Right lobe of liver (tissue), 4 donors: ENCODE results near the gene C1QL1.

Experiments used
- POLR2A ChIP-seq: fragments of 450-650 bp; IDR thresholded peaks from one replicate; pipeline ENCODE4 v1.6.1; 2017; ENCODE audit warnings: antibody characterized with exemption, mild to moderate bottlenecking
- TF ChIP-seq, protein P1 (sequence below), 4 donors: fragments of 200-600 bp in 3 of 4; fragments of 450-650 bp in 1 of 4; IDR thresholded peaks; one replicate each; pipeline versions ENCODE4 v1.5.1 to v1.8.0; 2016 to 2022; ENCODE audit warnings: antibody characterized with exemption in 4 of 4, mild to moderate bottlenecking in 2 of 4
- donor health status: DM: no; HTN: no; CAD: no.
- donor health status: DM: no; HTN: no; CAD: no.
- donor health status: DM: no; HTN: yes; CAD: no.

DNA sequence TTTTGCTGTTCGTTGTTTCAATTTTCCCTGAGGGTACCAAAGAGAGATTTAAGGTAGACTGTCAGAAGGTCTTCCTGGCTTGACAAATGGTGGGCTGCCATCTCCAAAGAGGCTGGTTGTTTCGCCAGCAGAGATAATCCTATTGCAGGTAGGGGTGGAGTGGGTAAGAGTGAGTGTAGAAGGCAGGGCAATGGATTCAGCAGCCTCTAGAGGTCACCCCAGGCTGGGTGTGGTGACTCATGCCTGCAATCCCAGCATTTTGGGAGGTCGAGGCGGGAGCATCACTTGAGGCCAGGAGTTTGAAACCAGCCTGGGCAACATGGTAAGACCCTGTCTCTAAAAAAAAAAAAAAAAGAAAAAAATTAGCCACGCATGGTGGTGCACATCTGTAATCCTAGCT lies 48.7 kb upstream of the C1QL1 start:
- no peak for TF ChIP-seq POLR2A
- TF ChIP-seq, protein P1, sequence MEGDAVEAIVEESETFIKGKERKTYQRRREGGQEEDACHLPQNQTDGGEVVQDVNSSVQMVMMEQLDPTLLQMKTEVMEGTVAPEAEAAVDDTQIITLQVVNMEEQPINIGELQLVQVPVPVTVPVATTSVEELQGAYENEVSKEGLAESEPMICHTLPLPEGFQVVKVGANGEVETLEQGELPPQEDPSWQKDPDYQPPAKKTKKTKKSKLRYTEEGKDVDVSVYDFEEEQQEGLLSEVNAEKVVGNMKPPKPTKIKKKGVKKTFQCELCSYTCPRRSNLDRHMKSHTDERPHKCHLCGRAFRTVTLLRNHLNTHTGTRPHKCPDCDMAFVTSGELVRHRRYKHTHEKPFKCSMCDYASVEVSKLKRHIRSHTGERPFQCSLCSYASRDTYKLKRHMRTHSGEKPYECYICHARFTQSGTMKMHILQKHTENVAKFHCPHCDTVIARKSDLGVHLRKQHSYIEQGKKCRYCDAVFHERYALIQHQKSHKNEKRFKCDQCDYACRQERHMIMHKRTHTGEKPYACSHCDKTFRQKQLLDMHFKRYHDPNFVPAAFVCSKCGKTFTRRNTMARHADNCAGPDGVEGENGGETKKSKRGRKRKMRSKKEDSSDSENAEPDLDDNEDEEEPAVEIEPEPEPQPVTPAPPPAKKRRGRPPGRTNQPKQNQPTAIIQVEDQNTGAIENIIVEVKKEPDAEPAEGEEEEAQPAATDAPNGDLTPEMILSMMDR (IDR thresholded peaks at IDR 0.05): peak in 3 of 4 donors; percentile 36 to 46 (median 42)
